A673 (cell line): Measurements from ENCODE around the gene CLK4.

Experiments
- CTCF ChIP-seq: fragments of 300-800, 200-600 bp; sonication (generic); conservative IDR thresholded peaks from 2 replicates; pipeline ENCODE4 v1.5.1; 2017; ENCODE audit warnings: low read depth, mild to moderate bottlenecking, antibody characterized with exemption, low read length, moderate library complexity, mixed read lengths
- EZH2 ChIP-seq: fragments of 200-600 bp; sonication (generic); IDR thresholded peaks from 2 replicates; pipeline ENCODE4 v1.6.1; 2017; ENCODE audit warnings: borderline replicate concordance, low read depth, mild to moderate bottlenecking, mixed read lengths, antibody characterized with exemption, low read length; ENCODE audit not compliant: poor library complexity, severe bottlenecking

- TF ChIP-seq EZH2, result no peak
- TF ChIP-seq CTCF, result no peak
Observed at GRCh38 chr5:178587763-178588611, 38.9 kb downstream of the CLK4 start.
